Sigmoid colon (tissue), 4 donors: Measurements from ENCODE around the gene COL1A2.

Experiments used
- EP300 ChIP-seq, 4 donors: sonication (generic); formaldehyde crosslinking; IDR thresholded peaks; one replicate each; pipeline ENCODE4 v1.6.1; 2017; ENCODE audit warnings: antibody characterized with exemption in 4 of 4
- TF ChIP-seq, protein P1 (sequence below), 4 experiments: fragments of 450-650 bp in 3 of 4; fragments of 200-600 bp in 1 of 4; IDR thresholded peaks; one replicate each; pipeline ENCODE4 v1.5.1; 2016 to 2019; ENCODE audit warnings: antibody characterized with exemption in 4 of 4, mild to moderate bottlenecking in 3 of 4, moderate library complexity in 2 of 4

DNA sequence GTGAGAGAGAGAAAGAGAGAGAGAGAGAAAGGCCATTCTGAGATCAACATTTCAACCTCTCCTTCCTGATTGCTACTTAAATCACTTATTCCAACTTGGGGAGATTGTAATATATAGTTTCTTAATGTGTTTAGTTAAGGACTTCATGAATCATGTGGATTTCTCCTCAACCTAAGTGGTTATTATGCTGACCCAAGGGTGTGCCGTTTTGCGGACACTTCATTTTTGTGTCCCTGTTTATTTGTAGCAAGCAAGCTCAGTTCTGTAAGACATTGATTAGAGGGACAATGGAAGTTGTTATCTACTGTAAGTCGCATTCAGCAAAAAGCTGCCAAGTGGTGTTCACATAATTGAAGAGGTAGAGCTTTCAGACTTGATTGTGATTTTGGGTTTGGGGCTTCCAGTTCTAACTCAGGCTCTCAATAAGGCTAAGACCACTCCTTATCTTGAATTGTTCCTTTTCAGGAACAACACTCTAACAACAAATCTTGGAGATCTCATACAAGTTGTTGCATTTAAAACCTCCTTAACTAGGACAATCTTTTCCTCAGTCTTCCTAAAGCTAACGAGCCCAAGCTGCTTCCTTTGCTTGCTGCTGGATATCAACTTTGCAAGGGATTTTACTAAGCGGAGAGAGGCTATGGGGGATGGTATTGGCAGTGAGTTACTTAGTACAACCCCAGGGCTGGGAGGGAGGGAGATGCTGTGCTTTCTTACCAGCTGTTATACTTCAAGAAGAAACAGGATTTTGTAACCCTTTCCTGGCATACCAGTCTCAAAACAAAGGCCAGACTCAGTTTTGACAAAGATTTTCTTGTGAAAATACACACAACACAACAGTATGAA is 19.8 kb upstream of the COL1A2 start:
- TF ChIP-seq EP300 (IDR thresholded peaks at IDR 0.05) = no peak
- TF ChIP-seq, protein P1, sequence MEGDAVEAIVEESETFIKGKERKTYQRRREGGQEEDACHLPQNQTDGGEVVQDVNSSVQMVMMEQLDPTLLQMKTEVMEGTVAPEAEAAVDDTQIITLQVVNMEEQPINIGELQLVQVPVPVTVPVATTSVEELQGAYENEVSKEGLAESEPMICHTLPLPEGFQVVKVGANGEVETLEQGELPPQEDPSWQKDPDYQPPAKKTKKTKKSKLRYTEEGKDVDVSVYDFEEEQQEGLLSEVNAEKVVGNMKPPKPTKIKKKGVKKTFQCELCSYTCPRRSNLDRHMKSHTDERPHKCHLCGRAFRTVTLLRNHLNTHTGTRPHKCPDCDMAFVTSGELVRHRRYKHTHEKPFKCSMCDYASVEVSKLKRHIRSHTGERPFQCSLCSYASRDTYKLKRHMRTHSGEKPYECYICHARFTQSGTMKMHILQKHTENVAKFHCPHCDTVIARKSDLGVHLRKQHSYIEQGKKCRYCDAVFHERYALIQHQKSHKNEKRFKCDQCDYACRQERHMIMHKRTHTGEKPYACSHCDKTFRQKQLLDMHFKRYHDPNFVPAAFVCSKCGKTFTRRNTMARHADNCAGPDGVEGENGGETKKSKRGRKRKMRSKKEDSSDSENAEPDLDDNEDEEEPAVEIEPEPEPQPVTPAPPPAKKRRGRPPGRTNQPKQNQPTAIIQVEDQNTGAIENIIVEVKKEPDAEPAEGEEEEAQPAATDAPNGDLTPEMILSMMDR (IDR thresholded peaks at IDR 0.05) = no peak
